HepG2 (cell line): ENCODE results near the gene EXOC3L2. TPM values are rescaled to one million over a fixed set of nuclear protein-coding genes. Genes with fewer than 3 reads are reported as not detected.
A peak's percentile ranks its signal among the peaks of the same experiment; 100 is the strongest.

Experiments used
- ATAD3A ChIP-seq: sonication (generic); formaldehyde crosslinking; IDR thresholded peaks from 2 replicates; pipeline ENCODE4 v1.4.0; 2020; ENCODE audit warnings: missing genetic modification reagents
- BHLHE40 ChIP-seq: IDR thresholded peaks from 2 replicates; pipeline ENCODE4 v1.6.1; 2011; ENCODE audit warnings: low read length, improper control_type of control experiment
- CAMTA2 ChIP-seq: sonication (generic); formaldehyde crosslinking; IDR thresholded peaks from 2 replicates; pipeline ENCODE4 v1.4.0; 2020; ENCODE audit warnings: mild to moderate bottlenecking, missing genetic modification reagents, borderline replicate concordance
- CHCHD3 ChIP-seq: sonication (generic); formaldehyde crosslinking; IDR thresholded peaks from 2 replicates; pipeline ENCODE4 v1.8.0; 2022; ENCODE audit warnings: mild to moderate bottlenecking, missing genetic modification reagents, moderate library complexity
- ETV5 ChIP-seq: IDR thresholded peaks from 2 replicates; pipeline ENCODE4 v1.6.1; 2018; ENCODE audit warnings: missing biosample characterization, missing genetic modification reagents, inconsistent platforms, borderline replicate concordance
- GABPB1 ChIP-seq: IDR thresholded peaks from 2 replicates; pipeline ENCODE4 v1.6.1; 2016; ENCODE audit warnings: mild to moderate bottlenecking, missing genetic modification reagents, moderate library complexity, missing compliant biosample characterization
- HIC2 ChIP-seq: sonication (generic); formaldehyde crosslinking; IDR thresholded peaks from 2 replicates; pipeline ENCODE4 v1.9.0; 2022; ENCODE audit warnings: low read depth, missing genetic modification reagents
- HNF4A ChIP-seq: sonication (generic); formaldehyde crosslinking; IDR thresholded peaks from 2 replicates; pipeline ENCODE4 v1.4.0; 2020; ENCODE audit warnings: missing genetic modification reagents
- HOXA3 ChIP-seq: sonication (generic); formaldehyde crosslinking; IDR thresholded peaks from 2 replicates; pipeline ENCODE4 v1.5.0; 2020; ENCODE audit warnings: missing genetic modification reagents
- KLF6 ChIP-seq: IDR thresholded peaks from 2 replicates; pipeline ENCODE4 v1.8.0; 2016; ENCODE audit warnings: missing biosample characterization, missing genetic modification reagents
- NCOA2 ChIP-seq: sonication (generic); formaldehyde crosslinking; IDR thresholded peaks from 2 replicates; pipeline ENCODE4 v1.8.0; 2022; ENCODE audit warnings: inconsistent platforms
- PHF20 ChIP-seq: sonication (generic); formaldehyde crosslinking; IDR thresholded peaks from 2 replicates; pipeline ENCODE4 v1.5.0; 2020; ENCODE audit warnings: mild to moderate bottlenecking, missing genetic modification reagents
- POGZ ChIP-seq: sonication (generic); formaldehyde crosslinking; IDR thresholded peaks from 2 replicates; pipeline ENCODE4 v1.4.0; 2020; ENCODE audit warnings: mild to moderate bottlenecking, missing genetic modification reagents
- RARA ChIP-seq: IDR thresholded peaks from 2 replicates; pipeline ENCODE4 v1.6.1; 2016; ENCODE audit warnings: missing genetic modification reagents, missing compliant biosample characterization
- SALL2 ChIP-seq: sonication (generic); formaldehyde crosslinking; IDR thresholded peaks from 2 replicates; pipeline ENCODE4 v1.8.1; 2023; ENCODE audit warnings: mild to moderate bottlenecking, missing genetic modification reagents, inconsistent platforms
- TBX2 ChIP-seq: sonication (generic); formaldehyde crosslinking; IDR thresholded peaks from 2 replicates; pipeline ENCODE4 v1.5.0; 2020; ENCODE audit warnings: missing genetic modification reagents, mild to moderate bottlenecking, borderline replicate concordance
- TGIF2 ChIP-seq: IDR thresholded peaks from 2 replicates; pipeline ENCODE4 v1.6.1; 2016; ENCODE audit warnings: control low read depth, missing compliant biosample characterization
- ZFX ChIP-seq: sonication (generic); formaldehyde crosslinking; IDR thresholded peaks from 2 replicates; pipeline ENCODE4 v1.4.0; 2020; ENCODE audit warnings: mild to moderate bottlenecking, low read depth, missing genetic modification reagents, moderate library complexity
- ZNF546 ChIP-seq: sonication (generic); formaldehyde crosslinking; conservative IDR thresholded peaks from 2 replicates; pipeline ENCODE4 v1.8.1; 2023; ENCODE audit warnings: mild to moderate bottlenecking, missing genetic modification reagents
- ZNF883 ChIP-seq: sonication (generic); formaldehyde crosslinking; IDR thresholded peaks from 2 replicates; pipeline ENCODE4 v1.5.1; 2020; ENCODE audit warnings: mild to moderate bottlenecking, missing genetic modification reagents; ENCODE audit errors: not compliant biosample characterization
- polyA plus RNA-seq, 8 experiments: library from polyadenylated mRNA; depleted of rRNA in 3 of 8; stranded (reverse) in 7 of 8; unstranded in 1 of 8; fragments of >200 nt; fragmentation: Illumina TruSeq in 4 of 8; extraction: Trizol in 4 of 8; gene quantifications; 2 replicates each; pipeline versions ENCODE4 v1.2.1 to v1.2.3, GENCODE V29; 2011 to 2016; ENCODE audit warnings: low read depth in 4 of 8, missing spikeins in 1 of 8, mixed read lengths in 1 of 8; ENCODE audit not compliant: insufficient read depth in 1 of 8
- total RNA-seq, 5 experiments: library from RNA; depleted of rRNA; stranded (reverse); fragments of >200 nt; fragmentation: Illumina TruSeq; extraction: Trizol; gene quantifications; 2 replicates each; pipeline ENCODE4 v1.2.3, GENCODE V29; 2016; ENCODE audit warnings: low read depth in 1 of 5
- TF ChIP-seq, protein P1 (sequence below): sonication (generic); formaldehyde crosslinking; IDR thresholded peaks from 2 replicates; pipeline ENCODE4 v1.4.0; 2020; ENCODE audit warnings: mild to moderate bottlenecking, missing genetic modification reagents
- TF ChIP-seq, protein P2 (sequence below): sonication (generic); formaldehyde crosslinking; IDR thresholded peaks from 2 replicates; pipeline ENCODE4 v1.5.0; 2020; ENCODE audit warnings: missing genetic modification reagents
- TF ChIP-seq, protein P3 (sequence below): sonication (generic); formaldehyde crosslinking; IDR thresholded peaks from 2 replicates; pipeline ENCODE4 v1.8.1; 2023; ENCODE audit warnings: mild to moderate bottlenecking, moderate library complexity, missing genetic modification reagents

The EXOC3L2 gene
- total and polyA plus RNA-seq, 2 of the 13 experiments (the other 11 are each of a cell fraction or from before 2014, with no cell fraction given), result 0.21 TPM; not detected in 1

- TF ChIP-seq BHLHE40, result peak; percentile 50; the same call in 1 of the 2 replicates
- no peak for TF ChIP-seq TGIF2 (CRISPR knock-in tag)
- TF ChIP-seq ZFX (CRISPR knock-in tag), result no peak
- TF ChIP-seq, protein P1, sequence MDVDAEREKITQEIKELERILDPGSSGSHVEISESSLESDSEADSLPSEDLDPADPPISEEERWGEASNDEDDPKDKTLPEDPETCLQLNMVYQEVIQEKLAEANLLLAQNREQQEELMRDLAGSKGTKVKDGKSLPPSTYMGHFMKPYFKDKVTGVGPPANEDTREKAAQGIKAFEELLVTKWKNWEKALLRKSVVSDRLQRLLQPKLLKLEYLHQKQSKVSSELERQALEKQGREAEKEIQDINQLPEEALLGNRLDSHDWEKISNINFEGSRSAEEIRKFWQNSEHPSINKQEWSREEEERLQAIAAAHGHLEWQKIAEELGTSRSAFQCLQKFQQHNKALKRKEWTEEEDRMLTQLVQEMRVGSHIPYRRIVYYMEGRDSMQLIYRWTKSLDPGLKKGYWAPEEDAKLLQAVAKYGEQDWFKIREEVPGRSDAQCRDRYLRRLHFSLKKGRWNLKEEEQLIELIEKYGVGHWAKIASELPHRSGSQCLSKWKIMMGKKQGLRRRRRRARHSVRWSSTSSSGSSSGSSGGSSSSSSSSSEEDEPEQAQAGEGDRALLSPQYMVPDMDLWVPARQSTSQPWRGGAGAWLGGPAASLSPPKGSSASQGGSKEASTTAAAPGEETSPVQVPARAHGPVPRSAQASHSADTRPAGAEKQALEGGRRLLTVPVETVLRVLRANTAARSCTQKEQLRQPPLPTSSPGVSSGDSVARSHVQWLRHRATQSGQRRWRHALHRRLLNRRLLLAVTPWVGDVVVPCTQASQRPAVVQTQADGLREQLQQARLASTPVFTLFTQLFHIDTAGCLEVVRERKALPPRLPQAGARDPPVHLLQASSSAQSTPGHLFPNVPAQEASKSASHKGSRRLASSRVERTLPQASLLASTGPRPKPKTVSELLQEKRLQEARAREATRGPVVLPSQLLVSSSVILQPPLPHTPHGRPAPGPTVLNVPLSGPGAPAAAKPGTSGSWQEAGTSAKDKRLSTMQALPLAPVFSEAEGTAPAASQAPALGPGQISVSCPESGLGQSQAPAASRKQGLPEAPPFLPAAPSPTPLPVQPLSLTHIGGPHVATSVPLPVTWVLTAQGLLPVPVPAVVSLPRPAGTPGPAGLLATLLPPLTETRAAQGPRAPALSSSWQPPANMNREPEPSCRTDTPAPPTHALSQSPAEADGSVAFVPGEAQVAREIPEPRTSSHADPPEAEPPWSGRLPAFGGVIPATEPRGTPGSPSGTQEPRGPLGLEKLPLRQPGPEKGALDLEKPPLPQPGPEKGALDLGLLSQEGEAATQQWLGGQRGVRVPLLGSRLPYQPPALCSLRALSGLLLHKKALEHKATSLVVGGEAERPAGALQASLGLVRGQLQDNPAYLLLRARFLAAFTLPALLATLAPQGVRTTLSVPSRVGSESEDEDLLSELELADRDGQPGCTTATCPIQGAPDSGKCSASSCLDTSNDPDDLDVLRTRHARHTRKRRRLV (CRISPR knock-in tag), result no peak
- TF ChIP-seq CHCHD3 (CRISPR knock-in tag), result no peak
- no peak for TF ChIP-seq POGZ (CRISPR knock-in tag)
- TF ChIP-seq ATAD3A, result no peak
- TF ChIP-seq ZNF546 (CRISPR knock-in tag), result no peak
- TF ChIP-seq HIC2, result no peak
- peak; percentile 23; the same call in 1 of the 2 replicates for TF ChIP-seq NCOA2 (CRISPR knock-in tag)
- TF ChIP-seq, protein P2, sequence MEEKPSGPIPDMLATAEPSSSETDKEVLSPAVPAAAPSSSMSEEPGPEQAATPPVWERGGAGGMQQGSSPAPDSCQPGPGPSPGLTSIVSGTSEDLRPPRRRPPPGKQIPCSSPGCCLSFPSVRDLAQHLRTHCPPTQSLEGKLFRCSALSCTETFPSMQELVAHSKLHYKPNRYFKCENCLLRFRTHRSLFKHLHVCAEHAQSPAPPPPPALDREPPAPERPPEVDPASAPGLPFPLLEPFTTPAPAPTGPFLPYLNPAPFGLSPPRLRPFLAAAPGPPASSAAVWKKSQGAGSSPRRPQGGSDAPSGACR, result no peak
- peak; percentile 15; the same call in 1 of the 2 replicates for TF ChIP-seq TBX2
- no peak for TF ChIP-seq GABPB1
- TF ChIP-seq SALL2 (CRISPR knock-in tag), result no peak
- TF ChIP-seq HOXA3 (CRISPR knock-in tag), result peak; percentile 26; the same call in 1 of the 2 replicates
- TF ChIP-seq PHF20 (CRISPR knock-in tag), result no peak
- no peak for TF ChIP-seq KLF6
- TF ChIP-seq HNF4A, result peak; percentile 54
- TF ChIP-seq RARA, result peak; percentile 40; the same call in 1 of the 2 replicates
- TF ChIP-seq ZNF883 (CRISPR knock-in tag), result no peak
- peak; percentile 27; the same call in 1 of the 2 replicates for TF ChIP-seq ETV5 (CRISPR knock-in tag)
- no peak for TF ChIP-seq CAMTA2
- TF ChIP-seq, protein P3, sequence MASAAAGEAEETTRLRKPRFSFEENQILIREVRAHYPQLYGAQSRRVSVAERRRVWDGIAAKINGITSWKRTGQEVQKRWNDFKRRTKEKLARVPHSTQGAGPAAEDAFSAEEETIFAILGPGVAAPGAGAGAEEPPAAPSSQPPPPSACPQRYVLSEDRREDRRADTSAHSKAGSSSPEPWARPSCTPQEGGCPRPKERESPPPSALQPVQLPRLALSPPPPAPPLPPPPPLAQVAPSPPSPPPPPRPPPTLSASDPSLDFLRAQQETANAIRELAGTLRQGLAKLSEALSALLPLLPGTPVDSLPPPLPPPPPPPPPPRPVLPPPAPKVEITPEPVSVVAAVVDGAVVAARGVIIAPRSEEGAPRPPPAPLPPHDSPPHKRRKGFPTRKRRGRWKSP (CRISPR knock-in tag), result no peak
Observed at GRCh38 chr19:45279587-45280192, 34.5 kb upstream of the EXOC3L2 start (continued).
